Measurements from ENCODE around the gene AP5M1.

GRCh38 chr14:57319636-57320192 is 50.9 kb downstream of the AP5M1 start:
- no peak for TF ChIP-seq CTCF (IDR thresholded peaks at IDR 0.05 in 4 of 5, conservative IDR thresholded peaks at IDR 0.05 in 1 of 5)
- TF ChIP-seq POLR2A (IDR thresholded peaks at IDR 0.05): no peak
